ENCODE measurements around the gene PPP1R9A.

- TF ChIP-seq ZFP30 (CRISPR knock-in tag; IDR thresholded peaks at IDR 0.05) (no peak), BACH2 (CRISPR knock-in tag; IDR thresholded peaks at IDR 0.05; ENCODE audit: borderline replicate concordance) (no peak), PPARA (CRISPR knock-in tag; IDR thresholded peaks at IDR 0.05; ENCODE audit: borderline replicate concordance) (no peak), ZNF8 (CRISPR knock-in tag; IDR thresholded peaks at IDR 0.05) (no peak), CREB5 (CRISPR knock-in tag; IDR thresholded peaks at IDR 0.05; ENCODE audit: low read depth) (no peak), SNAI2 (CRISPR knock-in tag; IDR thresholded peaks at IDR 0.05) (no peak), ZFP3 (CRISPR knock-in tag; IDR thresholded peaks at IDR 0.05) (no peak), RARB (CRISPR knock-in tag; IDR thresholded peaks at IDR 0.05) (no peak)
- TF ChIP-seq, protein P1, sequence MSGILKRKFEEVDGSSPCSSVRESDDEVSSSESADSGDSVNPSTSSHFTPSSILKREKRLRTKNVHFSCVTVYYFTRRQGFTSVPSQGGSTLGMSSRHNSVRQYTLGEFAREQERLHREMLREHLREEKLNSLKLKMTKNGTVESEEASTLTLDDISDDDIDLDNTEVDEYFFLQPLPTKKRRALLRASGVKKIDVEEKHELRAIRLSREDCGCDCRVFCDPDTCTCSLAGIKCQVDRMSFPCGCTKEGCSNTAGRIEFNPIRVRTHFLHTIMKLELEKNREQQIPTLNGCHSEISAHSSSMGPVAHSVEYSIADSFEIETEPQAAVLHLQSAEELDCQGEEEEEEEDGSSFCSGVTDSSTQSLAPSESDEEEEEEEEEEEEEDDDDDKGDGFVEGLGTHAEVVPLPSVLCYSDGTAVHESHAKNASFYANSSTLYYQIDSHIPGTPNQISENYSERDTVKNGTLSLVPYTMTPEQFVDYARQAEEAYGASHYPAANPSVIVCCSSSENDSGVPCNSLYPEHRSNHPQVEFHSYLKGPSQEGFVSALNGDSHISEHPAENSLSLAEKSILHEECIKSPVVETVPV (CRISPR knock-in tag; IDR thresholded peaks at IDR 0.05), result no peak
- TF ChIP-seq, protein P2, sequence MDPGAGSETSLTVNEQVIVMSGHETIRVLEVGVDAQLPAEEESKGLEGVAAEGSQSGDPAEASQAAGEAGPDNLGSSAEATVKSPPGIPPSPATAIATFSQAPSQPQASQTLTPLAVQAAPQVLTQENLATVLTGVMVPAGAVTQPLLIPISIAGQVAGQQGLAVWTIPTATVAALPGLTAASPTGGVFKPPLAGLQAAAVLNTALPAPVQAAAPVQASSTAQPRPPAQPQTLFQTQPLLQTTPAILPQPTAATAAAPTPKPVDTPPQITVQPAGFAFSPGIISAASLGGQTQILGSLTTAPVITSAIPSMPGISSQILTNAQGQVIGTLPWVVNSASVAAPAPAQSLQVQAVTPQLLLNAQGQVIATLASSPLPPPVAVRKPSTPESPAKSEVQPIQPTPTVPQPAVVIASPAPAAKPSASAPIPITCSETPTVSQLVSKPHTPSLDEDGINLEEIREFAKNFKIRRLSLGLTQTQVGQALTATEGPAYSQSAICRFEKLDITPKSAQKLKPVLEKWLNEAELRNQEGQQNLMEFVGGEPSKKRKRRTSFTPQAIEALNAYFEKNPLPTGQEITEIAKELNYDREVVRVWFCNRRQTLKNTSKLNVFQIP (CRISPR knock-in tag; IDR thresholded peaks at IDR 0.05; ENCODE audit: borderline replicate concordance, low read depth), result no peak
Measured at GRCh38 chr7:95267754-95268153, 360.4 kb downstream of the PPP1R9A start.

Measured in SK-N-SH treated with all-trans-retinoic acid at 6 μM for 48 hours (cell line).